WI38 (cell line): Measurements from ENCODE around the gene INSYN2B.

Experiments used
- H3K4me3 ChIP-seq: 2 replicates; pipeline ENCODE4 v1.5.1; 2011; ENCODE audit warnings: low read depth, mild to moderate bottlenecking, control low read depth, low read length
- CTCF ChIP-seq: IDR thresholded peaks from 2 replicates; pipeline ENCODE4 v1.5.1; 2012; ENCODE audit warnings: low read depth, mild to moderate bottlenecking, control low read depth, low read length

The INSYN2B gene

DNA sequence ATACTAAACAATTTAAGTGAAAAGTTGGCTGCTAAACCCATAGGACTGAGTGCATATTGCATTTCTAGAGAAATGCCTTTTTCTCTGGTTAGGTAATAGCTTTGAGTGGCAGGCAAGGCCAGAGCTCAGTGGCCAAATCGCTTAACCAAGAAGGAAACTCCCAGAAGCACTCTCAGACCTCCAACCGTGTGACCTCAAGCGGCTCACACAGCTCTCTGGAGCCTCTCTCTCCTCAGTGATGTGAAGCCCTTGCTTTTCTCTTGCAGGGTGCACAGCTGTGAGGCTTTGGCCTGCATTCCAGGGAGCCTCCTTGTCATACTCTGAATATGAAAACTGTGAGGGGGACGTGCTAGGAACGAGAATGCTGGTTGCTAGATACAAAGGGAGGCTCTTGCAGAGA is 106.7 kb downstream of the INSYN2B start:
- no peak overlapping the region for H3K4me3 ChIP-seq
- TF ChIP-seq CTCF, result no peak

- no peak for TF ChIP-seq CTCF
- H3K4me3 ChIP-seq, result no peak overlapping the region
Observed at GRCh38 chr5:169871826-169872490, 108.3 kb downstream of the INSYN2B start.

GRCh38 chr5:169870211-169870610 is 110.1 kb downstream of the INSYN2B start:
- no peak for TF ChIP-seq CTCF
- no peak overlapping the region for H3K4me3 ChIP-seq

DNA sequence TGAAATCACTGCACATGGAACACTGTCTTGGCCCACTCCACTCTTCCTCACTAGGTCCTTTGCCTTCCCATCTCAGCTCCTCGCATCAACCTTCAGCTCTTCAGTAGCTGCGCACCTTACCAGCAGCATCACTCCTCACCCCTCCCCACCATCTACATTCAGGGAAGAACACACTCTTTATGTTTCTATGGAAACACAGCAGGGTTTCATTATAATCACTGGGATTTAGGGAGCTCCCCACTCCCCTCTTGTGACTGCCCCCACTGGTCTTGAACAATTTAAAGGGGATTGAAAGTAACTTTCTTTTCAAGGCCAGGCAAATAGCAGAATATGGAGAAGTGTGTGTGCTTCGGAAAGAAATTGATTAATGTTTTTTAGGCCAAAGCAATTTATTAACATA is 111.2 kb downstream of the INSYN2B start:
- no peak for TF ChIP-seq CTCF

DNA sequence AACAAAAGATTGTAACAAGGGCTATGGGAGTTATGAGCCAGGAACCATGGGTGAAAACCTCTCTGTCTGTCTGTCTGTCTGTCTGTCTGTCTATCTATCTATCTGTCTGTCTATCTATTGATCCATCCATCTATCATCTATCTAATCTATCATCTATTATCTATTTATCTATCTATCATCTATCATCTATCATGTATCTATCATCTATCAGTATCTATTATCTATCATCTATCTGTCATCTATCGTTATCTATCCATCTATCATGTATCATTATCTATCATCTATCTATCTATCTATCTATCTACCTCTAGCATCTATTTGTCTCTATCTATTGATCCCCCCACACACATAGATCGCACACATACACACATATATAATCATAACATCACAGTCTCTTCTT is 112.9 kb downstream of the INSYN2B start:
- no peak overlapping the region for H3K4me3 ChIP-seq

More for the DNA sequence above, 111.2 kb downstream of the INSYN2B start:
- no peak overlapping the region for H3K4me3 ChIP-seq

DNA sequence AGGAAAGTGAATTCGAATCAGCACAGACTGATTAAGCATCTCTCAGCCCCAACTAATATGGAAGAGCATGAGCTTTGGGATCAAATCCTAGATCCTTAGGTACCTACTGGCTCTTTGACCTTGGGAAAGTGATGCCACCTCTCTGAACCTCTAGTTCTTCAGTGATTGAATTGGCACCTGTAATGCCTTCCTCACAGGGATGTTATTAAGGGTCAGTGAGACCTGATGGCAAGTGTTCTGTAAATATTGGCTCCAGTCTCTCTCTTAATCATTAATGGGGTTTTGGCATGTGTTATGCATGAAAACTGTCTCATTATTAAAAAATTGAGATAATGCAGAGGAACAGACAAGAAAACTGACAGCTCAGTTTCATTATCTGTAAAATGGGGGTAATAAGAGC is 115.8 kb downstream of the INSYN2B start:
- no peak overlapping the region for H3K4me3 ChIP-seq
- no peak for TF ChIP-seq CTCF

More for the DNA sequence above, 112.9 kb downstream of the INSYN2B start:
- TF ChIP-seq CTCF, result no peak

DNA sequence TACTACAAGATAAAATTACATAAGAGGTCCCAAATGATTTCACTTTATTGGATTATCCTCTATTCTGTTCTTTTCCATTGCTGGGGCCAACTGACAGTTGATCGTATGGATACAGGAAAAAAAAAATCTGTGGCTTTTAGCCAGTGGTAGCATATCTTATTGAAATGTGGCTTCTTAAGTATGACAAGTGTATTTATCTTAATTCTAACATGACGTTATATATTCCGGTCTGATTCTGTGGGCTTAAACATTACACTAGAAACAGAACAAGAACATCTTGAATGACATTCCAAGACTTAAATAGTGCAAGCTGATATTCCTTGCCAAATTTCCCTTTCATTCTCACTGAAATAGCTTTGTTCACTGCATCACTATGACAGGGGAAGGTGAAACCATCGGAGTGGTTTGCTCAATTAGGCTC is 117.9 kb downstream of the INSYN2B start:
- TF ChIP-seq CTCF, result no peak
- no peak overlapping the region for H3K4me3 ChIP-seq
